ENCODE data around the gene WDR13. TPM values are rescaled to one million over a fixed set of nuclear protein-coding genes. Genes with fewer than 3 reads are reported as not detected.
"Not testable (repeated sequence)": the region's sequence is repeated elsewhere in the genome, so short reads cannot be mapped to it uniquely, and the experiment has no call there.

Gene WDR13
- 64.2 and 113 TPM in 2 replicates for total RNA-seq (2014; rRNA removed; shearing (Covaris generic))

DNA sequence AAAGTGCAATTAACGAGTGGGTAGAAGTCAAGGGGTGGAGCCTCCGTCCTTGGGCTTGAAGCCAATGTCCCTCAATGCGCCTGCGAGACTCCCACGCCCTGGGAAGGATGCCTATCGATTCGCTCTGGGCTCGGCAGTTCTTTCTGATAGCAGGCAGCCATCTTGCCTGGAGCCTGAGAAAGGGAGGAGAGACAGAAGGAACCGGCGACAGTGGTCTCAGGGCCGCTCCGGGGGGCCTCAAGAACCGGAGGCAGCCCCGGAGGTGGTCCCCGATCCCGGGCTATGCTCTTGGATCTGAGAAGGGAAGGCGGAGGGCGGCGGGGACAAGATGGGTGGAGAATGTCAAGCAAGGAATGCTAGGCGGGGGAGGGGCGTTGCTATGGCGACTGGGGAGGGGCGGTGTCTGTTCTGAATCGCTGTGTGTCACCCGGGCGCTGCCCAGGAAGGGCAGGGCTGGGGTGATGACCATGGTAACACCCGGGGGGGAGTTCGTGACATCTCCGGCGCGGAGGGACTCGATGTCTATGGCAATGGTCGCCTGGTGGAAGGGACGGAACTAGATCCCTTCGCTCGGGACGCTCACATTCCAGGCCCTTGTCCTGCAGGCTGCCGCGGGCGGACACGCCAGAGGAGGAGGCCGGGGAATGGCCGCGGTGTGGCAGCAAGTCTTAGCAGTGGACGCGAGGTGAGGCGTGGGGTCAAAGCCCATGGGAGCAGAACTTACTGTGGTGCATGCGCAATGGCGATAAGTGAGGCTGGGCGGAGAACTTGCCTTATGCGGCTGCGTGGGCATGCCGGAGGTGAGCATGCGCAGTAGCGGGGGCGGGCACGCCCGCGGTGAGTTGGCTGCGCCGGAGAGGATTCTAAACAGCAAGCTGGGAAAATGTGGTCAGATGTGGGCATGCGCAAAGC lies at the start of gene WDR13:
TSS of gene WDR13 (plus strand) at position 140 of the 912 bp plus-strand sequence. CDS start at position 645, 505 bp downstream.
- Histone ChIP-seq H3K4me1 (replicated peaks) (peaks cover 9% of the 10 kb centered on the region; the same call in 1 of the 2 replicates), H3K36me3 (peaks cover 36% of the 10 kb centered on the region), H3K9me3 (replicated peaks) (no peaks in the 10 kb centered on the region), H3K27me3 (replicated peaks) (no peaks in the 10 kb centered on the region), H3K4me3 (peak within 1 kb of the TSS; percentile 86), H3K27ac (peak within 1 kb of the TSS; percentile 100)
- peak; percentile 91 to 92 for DNase-seq (ENCODE audit: low read depth in 1 of 2, low spot score in 2 of 2)

DNA sequence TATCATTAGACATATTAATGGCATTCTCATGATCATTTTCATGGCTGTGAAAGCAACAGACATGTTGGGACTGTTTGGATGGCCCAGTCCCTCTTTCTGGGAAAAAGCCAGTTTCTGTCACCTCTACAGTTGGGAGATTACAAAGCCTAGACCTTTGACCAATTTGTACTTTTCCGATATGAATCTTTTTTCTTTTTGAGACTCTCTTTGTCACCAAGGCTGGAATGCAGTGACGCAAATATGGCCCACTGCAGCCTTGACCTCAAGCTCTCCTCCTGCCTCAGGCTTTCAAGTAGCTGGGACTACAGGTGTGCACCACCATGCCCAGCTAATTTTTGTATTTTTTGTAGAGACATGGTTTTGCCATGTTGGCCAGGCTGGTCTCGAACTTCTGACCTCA lies 48.4 kb upstream of the WDR13 start:
- no peak for DNase-seq (ENCODE audit: low read depth in 1 of 2, low spot score in 2 of 2)

GRCh38 chrX:48555731-48556325 lies 41.5 kb upstream of the WDR13 start:
- peaks cover 16% of the 10 kb centered on the region for H3K36me3 ChIP-seq
- H3K27ac ChIP-seq; H3K4me3 ChIP-seq; DNase-seq (ENCODE audit: low read depth in 1 of 2, low spot score in 2 of 2); H3K9me3 ChIP-seq (replicated peaks); H3K4me1 ChIP-seq (replicated peaks); H3K27me3 ChIP-seq (replicated peaks): not testable (repeated sequence)

More for the DNA sequence above, 48.4 kb upstream of the WDR13 start:
- H3K27ac ChIP-seq = no peak overlapping the region
- peaks cover 7% of the 10 kb centered on the region; the same call in 1 of the 2 replicates for H3K36me3 ChIP-seq
- H3K4me3 ChIP-seq = no peak overlapping the region
- no peaks in the 10 kb centered on the region for H3K4me1 ChIP-seq (replicated peaks)
- no peaks in the 10 kb centered on the region for H3K9me3 ChIP-seq (replicated peaks)
- no peaks in the 10 kb centered on the region for H3K27me3 ChIP-seq (replicated peaks)

- Histone ChIP-seq H3K9me3 (replicated peaks) (no peaks in the 10 kb centered on the region), H3K27ac (no peak overlapping the region), H3K36me3 (peaks cover 16% of the 10 kb centered on the region), H3K27me3 (replicated peaks) (no peaks in the 10 kb centered on the region), H3K4me1 (replicated peaks) (no peaks in the 10 kb centered on the region), H3K4me3 (no peak overlapping the region)
- peak in 1 of 2 experiments; percentile 4 for DNase-seq (ENCODE audit: low read depth in 1 of 2, low spot score in 2 of 2)
Measured at GRCh38 chrX:48558271-48558670, 39.0 kb upstream of the WDR13 start.

- Histone ChIP-seq H3K36me3 (peaks cover 16% of the 10 kb centered on the region), H3K9me3 (replicated peaks) (no peaks in the 10 kb centered on the region), H3K27me3 (replicated peaks) (no peaks in the 10 kb centered on the region), H3K27ac (no peak overlapping the region), H3K4me1 (replicated peaks) (no peaks in the 10 kb centered on the region), H3K4me3 (no peak overlapping the region)
- no peak for DNase-seq (ENCODE audit: low read depth in 1 of 2, low spot score in 2 of 2)
Measured at GRCh38 chrX:48559636-48560035, 37.7 kb upstream of the WDR13 start.

GRCh38 chrX:48560056-48560455 lies 37.2 kb upstream of the WDR13 start:
- DNase-seq (ENCODE audit: low read depth in 1 of 2, low spot score in 2 of 2) = no peak
- Histone ChIP-seq H3K27me3 (replicated peaks) (no peaks in the 10 kb centered on the region), H3K27ac (no peak overlapping the region), H3K4me3 (no peak overlapping the region), H3K4me1 (replicated peaks) (no peaks in the 10 kb centered on the region), H3K9me3 (replicated peaks) (no peaks in the 10 kb centered on the region), H3K36me3 (peaks cover 16% of the 10 kb centered on the region)

GRCh38 chrX:48560681-48561080 lies 36.6 kb upstream of the WDR13 start:
- H3K4me1 ChIP-seq (replicated peaks) = no peaks in the 10 kb centered on the region
- no peak for DNase-seq (ENCODE audit: low read depth in 1 of 2, low spot score in 2 of 2)

GRCh38 chrX:48569958-48570357 lies 27.3 kb upstream of the WDR13 start:
- Histone ChIP-seq H3K27me3 (replicated peaks) (no peaks in the 10 kb centered on the region), H3K4me1 (replicated peaks) (peaks cover 5% of the 10 kb centered on the region), H3K4me3 (no peak overlapping the region), H3K9me3 (replicated peaks) (no peaks in the 10 kb centered on the region), H3K36me3 (peaks cover 7% of the 10 kb centered on the region), H3K27ac (no peak overlapping the region)
- DNase-seq (ENCODE audit: low read depth in 1 of 2, low spot score in 2 of 2) = no peak

More at GRCh38 chrX:48560681-48561080, 36.6 kb upstream of the WDR13 start:
- H3K27ac ChIP-seq = no peak overlapping the region
- no peaks in the 10 kb centered on the region for H3K9me3 ChIP-seq (replicated peaks)
- no peak overlapping the region for H3K4me3 ChIP-seq
- no peaks in the 10 kb centered on the region for H3K27me3 ChIP-seq (replicated peaks)
- peaks cover 16% of the 10 kb centered on the region for H3K36me3 ChIP-seq

GRCh38 chrX:48573690-48574269 lies 23.5 kb upstream of the WDR13 start:
- no peaks in the 10 kb centered on the region for H3K9me3 ChIP-seq (replicated peaks)
- no peak for DNase-seq (ENCODE audit: low read depth in 1 of 2, low spot score in 2 of 2)
- no peaks in the 10 kb centered on the region for H3K27me3 ChIP-seq (replicated peaks)
- H3K27ac ChIP-seq = peak overlapping the region; percentile 100
- peaks cover 45% of the 10 kb centered on the region for H3K36me3 ChIP-seq
- peaks cover 14% of the 10 kb centered on the region for H3K4me1 ChIP-seq (replicated peaks)
- H3K4me3 ChIP-seq = peak overlapping the region; percentile 82

DNA sequence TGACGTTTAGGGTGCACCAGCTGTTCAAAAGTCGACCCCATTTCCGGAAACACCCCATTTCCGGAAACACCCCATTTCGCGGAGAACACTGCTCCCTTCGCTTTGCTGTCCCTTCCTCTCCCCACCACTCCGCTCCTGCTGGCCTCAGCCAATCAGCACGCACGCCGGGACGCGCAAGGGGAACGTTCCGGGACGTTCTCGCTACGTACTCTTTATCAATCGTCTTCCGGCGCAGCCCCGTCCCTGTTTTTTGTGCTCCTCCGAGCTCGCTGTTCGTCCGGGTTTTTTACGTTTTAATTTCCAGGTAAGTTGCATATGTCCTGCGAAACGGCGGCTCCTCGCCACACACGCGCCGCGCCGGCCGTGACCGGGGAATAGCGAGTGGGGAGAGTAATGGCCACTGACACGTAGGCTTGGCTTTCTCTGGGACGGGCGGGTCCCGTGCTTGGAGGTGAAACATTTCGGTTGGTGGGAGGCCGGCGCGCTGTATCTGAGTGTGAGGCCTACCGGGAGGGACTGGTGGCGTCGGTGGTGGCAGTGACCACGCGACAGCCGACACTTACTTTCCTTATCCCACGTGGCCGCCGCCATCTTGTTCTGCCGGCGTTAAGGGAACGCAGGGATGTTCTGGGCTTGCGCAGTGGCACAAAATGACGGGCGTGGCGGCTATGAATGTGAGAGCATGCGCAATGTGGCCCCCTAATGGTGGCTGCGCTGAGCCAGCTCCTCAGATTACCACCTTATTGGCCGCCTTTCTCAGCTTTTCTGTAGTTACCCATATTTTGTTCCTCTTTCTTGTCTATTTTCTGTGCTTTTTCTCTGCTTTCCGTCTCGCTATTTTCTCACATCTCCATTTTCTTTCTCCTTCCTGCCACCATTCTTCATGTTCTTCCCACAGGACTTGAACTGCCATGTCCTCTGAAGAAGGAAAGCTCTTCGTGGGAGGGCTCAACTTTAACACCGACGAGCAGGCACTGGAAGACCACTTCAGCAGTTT lies 22.7 kb upstream of the WDR13 start, which contains the start of gene RBM3:
TSS of gene RBM3 (plus strand) at position 215 of the 997 bp plus-strand sequence. CDS start at position 912, 697 bp downstream.
- peaks cover 14% of the 10 kb centered on the region for H3K4me1 ChIP-seq (replicated peaks)
- no peaks in the 10 kb centered on the region for H3K9me3 ChIP-seq (replicated peaks)
- H3K36me3 ChIP-seq = peaks cover 53% of the 10 kb centered on the region
- H3K27ac ChIP-seq = peak within 1 kb of the TSS; percentile 100
- H3K27me3 ChIP-seq (replicated peaks) = 0 out of 2 replicates have a peak, but pooled peaks cover 2% of the 10 kb centered on the region
- peak within 1 kb of the TSS; percentile 82 for H3K4me3 ChIP-seq
- DNase-seq (ENCODE audit: low read depth in 1 of 2, low spot score in 2 of 2) = peak; percentile 89 to 94

DNA sequence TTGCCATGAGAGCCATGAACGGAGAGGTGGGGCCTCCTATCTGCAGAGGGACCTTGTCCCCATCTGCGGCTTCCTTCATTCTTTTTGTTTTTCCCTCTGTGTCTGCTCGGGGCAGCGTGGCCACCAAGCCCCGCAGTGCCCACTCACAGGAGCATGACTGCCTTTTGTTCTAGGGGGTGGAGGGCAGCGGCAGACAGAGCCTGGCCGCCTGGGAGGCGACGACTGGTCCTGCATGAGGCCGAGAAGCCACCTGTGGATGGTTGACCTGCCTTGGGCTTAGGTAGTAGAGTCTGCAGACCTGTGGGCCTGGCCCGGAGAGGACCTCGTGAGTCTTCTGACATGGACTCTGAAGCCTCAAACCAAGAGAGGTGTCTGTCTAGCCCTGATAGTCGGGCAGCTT lies 21.6 kb upstream of the WDR13 start:
- no peak overlapping the region for H3K27ac ChIP-seq
- H3K4me3 ChIP-seq = peak overlapping the region; percentile 82
- H3K36me3 ChIP-seq = peaks cover 56% of the 10 kb centered on the region
- H3K4me1 ChIP-seq (replicated peaks) = peaks cover 14% of the 10 kb centered on the region
- H3K9me3 ChIP-seq (replicated peaks) = no peaks in the 10 kb centered on the region
- no peak for DNase-seq (ENCODE audit: low read depth in 1 of 2, low spot score in 2 of 2)
- H3K27me3 ChIP-seq (replicated peaks) = 0 out of 2 replicates have a peak, but pooled peaks cover 2% of the 10 kb centered on the region

DNA sequence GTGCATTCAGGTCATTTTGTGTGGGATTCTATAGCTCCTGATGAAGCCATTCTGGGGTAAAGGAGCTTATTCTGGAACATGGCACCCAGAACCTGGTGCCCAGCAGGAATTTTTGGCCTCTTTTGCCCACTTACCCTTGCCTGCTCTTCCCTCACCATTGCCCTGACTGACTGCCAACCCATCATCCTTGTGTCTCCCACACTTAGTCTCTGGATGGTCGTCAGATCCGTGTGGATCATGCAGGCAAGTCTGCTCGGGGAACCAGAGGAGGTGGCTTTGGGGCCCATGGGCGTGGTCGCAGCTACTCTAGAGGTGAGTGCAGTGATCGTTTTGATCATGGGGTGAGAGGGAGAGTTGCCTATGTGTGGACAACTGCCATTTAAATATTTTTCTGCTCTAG lies 21.2 kb upstream of the WDR13 start:
- Histone ChIP-seq H3K27me3 (replicated peaks) (0 out of 2 replicates have a peak, but pooled peaks cover 2% of the 10 kb centered on the region), H3K27ac (no peak overlapping the region), H3K4me3 (peak overlapping the region; percentile 82), H3K4me1 (replicated peaks) (peaks cover 14% of the 10 kb centered on the region), H3K36me3 (peaks cover 56% of the 10 kb centered on the region), H3K9me3 (replicated peaks) (no peaks in the 10 kb centered on the region)
- DNase-seq (ENCODE audit: low read depth in 1 of 2, low spot score in 2 of 2) = no peak

Measured in SJSA1 (cell line).